ENCODE results near the gene CLCN6.

DNA sequence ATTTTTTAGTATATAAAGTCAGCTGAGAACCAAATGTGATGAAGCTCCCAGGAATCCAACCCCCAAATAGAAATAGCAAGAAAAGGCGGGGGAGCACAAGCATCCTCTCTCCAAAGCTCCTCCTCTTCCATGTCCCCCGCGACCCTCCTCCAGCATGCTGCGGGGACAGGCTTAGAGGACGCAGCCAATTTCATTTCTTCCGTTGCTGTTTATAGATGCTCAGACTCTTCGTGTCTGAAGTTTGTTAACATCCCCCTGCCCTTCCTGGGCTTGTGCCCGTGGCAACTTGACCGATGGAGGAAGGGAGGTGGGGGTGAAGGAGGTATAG is 42.3 kb downstream of the CLCN6 start:
- TF ChIP-seq, protein P1, sequence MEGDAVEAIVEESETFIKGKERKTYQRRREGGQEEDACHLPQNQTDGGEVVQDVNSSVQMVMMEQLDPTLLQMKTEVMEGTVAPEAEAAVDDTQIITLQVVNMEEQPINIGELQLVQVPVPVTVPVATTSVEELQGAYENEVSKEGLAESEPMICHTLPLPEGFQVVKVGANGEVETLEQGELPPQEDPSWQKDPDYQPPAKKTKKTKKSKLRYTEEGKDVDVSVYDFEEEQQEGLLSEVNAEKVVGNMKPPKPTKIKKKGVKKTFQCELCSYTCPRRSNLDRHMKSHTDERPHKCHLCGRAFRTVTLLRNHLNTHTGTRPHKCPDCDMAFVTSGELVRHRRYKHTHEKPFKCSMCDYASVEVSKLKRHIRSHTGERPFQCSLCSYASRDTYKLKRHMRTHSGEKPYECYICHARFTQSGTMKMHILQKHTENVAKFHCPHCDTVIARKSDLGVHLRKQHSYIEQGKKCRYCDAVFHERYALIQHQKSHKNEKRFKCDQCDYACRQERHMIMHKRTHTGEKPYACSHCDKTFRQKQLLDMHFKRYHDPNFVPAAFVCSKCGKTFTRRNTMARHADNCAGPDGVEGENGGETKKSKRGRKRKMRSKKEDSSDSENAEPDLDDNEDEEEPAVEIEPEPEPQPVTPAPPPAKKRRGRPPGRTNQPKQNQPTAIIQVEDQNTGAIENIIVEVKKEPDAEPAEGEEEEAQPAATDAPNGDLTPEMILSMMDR (IDR thresholded peaks at IDR 0.05): no peak
- TF ChIP-seq POLR2A (IDR thresholded peaks at IDR 0.05): no peak
